NCI-H2227 (cell line): ENCODE data around the gene HTR7.

Experiments used
- DNase-seq: peaks from one replicate; lab custom pipeline; 2025; ENCODE audit not compliant: unreplicated experiment; lab: John Stamatoyannopoulos, UW

Gene HTR7

DNA sequence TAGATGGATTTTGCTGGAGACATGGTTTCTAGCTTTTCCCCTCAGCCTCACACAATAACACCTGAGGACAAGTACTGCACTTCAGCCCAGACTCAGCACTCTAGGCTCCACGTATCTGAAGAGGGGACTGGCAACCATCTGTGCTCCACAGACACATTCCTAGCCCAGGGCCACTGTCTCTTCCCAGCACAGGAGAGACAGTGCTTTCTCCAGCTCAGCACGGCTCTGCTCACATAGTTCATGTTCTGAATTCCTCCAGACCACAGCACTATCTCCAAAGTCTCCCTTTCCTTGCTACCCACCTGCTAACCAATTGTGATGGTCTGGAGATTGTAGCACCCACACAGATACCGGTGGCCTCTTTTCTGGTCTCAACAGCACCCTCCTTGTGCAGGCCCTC, 114.5 kb downstream of the HTR7 start:
- DNase-seq, result no peak

- DNase-seq, result no peak
Measured at GRCh38 chr10:90741926-90742565, 115.8 kb downstream of the HTR7 start.

GRCh38 chr10:90740265-90740664, 117.6 kb downstream of the HTR7 start:
- no peak for DNase-seq

DNA sequence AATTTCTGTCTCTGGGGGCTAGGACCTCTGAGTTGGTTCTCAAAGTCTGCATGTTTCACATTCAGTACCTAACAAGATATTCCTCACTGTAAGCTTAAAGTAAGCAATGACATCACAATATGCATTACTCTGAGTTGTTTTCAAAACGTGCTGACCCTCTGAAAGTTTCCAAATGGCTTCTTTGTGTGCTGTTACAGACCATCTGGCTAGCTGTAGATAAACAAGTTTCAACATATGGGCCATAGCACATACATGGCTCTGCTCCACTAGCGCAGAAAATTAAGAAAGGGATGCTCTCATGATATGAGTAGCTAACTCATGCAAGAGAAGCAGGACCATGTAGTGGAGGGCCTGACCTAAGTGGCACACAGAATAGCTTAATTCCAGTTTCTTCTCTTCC, 119.0 kb downstream of the HTR7 start:
- no peak for DNase-seq

GRCh38 chr10:90734415-90734814, 123.4 kb downstream of the HTR7 start:
- no peak for DNase-seq

DNA sequence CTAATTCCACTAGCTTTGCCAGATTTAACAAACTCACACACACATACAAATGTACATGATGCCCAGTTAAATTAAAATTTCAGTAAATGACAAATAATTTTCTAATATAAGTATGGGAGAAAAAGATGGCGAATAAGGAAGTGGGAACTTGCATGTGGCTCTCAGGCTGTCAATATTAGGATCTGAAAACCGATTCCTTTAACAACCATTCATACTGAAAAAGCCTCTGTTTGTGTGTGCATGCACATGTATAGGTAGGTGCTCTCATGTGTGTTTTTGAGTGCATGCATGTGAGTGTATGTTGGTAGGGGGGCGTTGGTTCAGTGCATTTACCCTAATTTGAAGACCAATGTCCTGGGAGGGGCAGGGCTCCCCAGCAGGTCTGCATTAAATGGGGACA, 125.3 kb downstream of the HTR7 start:
- DNase-seq, result no peak

DNA sequence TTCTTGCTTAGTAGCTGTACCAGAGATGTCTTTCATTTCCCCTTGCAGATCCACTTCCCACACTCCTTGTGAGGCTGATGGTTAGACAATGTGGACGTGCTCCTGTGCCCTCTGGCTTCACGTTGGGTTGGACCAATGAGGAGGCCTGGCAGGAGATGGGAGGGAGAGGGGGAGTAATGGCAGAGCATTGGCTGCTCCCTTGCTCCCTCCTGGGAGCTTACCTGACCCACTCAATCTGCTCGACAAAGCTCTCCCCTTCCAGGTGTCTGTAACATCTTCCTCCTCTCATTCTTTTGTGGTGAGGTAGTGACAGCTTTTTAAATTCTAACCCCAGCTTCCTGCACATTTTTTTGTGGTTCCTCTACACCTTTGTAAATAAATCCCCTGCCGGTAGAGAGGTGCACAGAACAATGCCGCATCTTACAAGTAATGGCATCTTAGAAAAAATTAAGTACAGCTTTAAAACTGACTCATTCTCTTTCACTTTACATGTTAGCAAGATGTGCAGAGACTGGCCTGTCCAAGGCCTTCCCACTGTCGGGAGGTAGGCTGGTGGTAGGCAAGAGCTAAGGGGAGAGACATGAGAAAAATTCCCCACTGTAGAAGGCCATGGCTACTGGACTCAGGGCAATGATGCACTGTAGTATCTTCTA, 134.3 kb downstream of the HTR7 start:
- DNase-seq, result no peak

DNA sequence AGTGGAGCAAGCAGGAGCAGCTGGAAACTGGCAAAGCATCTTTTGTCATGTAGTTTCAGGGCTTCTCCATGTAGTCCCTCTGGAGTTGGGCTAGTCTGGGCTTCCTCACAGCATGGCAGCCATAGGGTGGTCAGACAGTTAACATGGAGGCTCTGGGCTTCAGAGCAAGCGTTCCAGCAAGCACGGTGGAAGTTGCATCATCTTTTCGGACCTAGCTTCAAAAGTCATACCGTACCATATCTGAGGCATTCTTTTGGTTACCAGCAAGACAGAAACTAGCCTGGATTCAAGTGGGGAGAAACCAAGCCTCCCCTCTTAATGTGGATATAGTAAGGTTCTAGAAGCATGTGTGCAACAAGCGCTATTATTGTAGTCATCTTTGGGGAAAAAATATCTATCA, 135.0 kb downstream of the HTR7 start:
- DNase-seq, result no peak

- DNase-seq, result no peak
Measured at GRCh38 chr10:90718182-90718581, 139.7 kb downstream of the HTR7 start.

DNA sequence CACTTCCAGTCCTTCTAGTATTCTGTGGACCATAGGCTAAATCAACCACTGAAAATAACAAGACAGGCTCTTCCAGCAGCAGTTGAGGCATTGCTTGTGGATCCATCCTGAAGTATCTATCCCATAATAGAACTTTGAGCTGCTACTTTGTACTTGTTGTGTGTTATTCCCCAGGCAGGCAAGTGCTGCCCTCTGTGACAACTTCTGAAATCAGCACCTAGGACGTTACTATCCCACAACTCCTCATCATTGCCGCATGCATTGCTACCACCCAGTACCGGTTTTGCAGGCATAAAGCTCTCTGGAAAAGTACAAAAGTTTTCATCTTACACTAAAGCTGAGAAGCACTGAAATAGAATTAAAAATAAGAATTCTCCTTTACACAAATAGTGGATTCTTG, 145.3 kb downstream of the HTR7 start:
- no peak for DNase-seq

DNA sequence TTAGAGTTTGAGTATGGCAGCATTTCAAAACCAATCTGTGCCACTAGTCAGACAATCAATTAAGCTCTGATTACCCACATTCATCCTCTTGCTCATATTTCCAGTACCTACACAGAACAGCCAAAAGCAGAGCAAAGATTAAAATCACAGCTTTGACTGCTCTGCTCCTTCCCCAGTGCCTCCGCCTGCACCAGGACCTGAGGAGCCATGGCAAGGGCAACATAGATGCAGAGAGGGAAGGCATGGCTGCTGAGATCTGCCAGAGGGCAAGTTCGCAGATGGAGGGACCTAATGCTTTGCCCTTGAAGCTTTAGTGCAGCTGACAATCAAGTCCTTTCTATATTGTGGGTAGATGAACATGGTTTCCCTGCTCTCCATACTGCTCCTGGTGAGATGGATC, 148.1 kb downstream of the HTR7 start:
- no peak for DNase-seq

- no peak for DNase-seq
Measured at GRCh38 chr10:90707657-90708056, 150.2 kb downstream of the HTR7 start.

DNA sequence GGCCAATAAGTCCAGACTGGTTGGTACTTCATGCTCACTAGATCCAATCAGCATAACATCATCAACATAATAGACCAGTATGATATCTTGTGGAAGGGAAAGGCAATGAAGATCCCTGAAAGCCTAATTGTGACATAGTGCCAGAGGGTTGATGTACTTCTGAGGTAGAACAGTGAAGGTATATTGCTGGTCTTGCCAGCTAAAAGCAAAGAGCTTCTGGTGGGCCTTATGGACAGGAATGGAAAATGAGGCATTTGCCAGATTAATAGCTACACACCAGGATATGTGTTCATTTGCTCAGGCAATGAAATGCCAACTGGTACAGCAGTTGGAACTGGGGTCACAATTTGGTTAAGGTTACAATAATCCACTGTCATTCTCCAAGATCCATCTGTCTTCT, 156.4 kb downstream of the HTR7 start:
- no peak for DNase-seq

DNA sequence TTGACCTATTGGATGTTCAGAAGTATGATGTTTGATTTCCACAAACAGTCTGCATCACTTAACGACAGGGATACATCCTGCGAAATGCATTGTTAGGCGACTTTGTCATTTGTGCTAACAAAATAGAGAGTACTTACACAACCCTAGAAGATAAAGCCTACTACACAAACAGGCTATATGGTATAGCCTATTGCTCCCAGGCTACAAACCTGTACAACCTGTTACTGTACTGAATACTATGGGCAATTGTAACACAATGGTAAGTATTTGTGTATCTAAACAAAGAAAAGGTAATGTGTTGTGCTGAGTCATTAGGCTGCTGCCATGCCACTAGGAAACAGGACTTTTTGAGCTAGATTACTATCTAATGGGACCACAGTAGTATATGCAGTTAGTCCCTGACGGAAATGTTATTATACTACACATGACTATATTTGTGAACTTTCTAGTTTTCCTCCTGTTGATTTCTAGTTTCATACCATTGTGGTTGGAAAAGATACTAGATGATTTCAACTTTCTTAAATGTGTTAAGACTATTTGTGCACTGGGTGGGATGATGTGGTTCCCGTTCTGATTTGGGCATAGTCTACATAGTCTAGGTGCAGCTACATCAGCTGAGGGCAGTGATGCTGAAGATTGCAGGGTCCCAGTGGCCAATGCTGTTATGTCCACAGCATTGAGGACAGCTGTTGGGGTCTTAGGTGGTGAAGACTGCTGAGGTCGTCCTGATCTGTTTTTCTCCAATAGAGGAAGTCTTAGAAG, 161.7 kb downstream of the HTR7 start:
- DNase-seq, result no peak
